SJCRH30 (cell line): ENCODE measurements around the gene HSPB9. TPM values are rescaled to one million over a fixed set of nuclear protein-coding genes. Genes with fewer than 3 reads are reported as not detected.

ENCODE experiments used
- DNase-seq, 2 experiments: peaks; one replicate each; pipeline ENCODE4 v3.0.0-alpha.2; 2015 to 2020
- H3K27ac ChIP-seq: fragments of 250-450 bp; sonication (Bioruptor Pico); 2 replicates; pipeline ENCODE4 v1.5.1; 2020; ENCODE audit warnings: mild to moderate bottlenecking, moderate library complexity
- H3K27me3 ChIP-seq: fragments of 250-450 bp; sonication (Bioruptor Pico); 2 replicates; pipeline ENCODE4 v1.5.1; 2020; ENCODE audit warnings: mild to moderate bottlenecking, moderate library complexity
- H3K36me3 ChIP-seq: fragments of 250-450 bp; sonication (Bioruptor Pico); 2 replicates; pipeline ENCODE4 v1.5.1; 2020; ENCODE audit warnings: mild to moderate bottlenecking, moderate library complexity
- H3K4me1 ChIP-seq: fragments of 250-450 bp; sonication (Bioruptor Pico); 2 replicates; pipeline ENCODE4 v1.5.1; 2020; ENCODE audit warnings: mild to moderate bottlenecking, moderate library complexity
- H3K4me3 ChIP-seq: fragments of 250-450 bp; sonication (Bioruptor Pico); 2 replicates; pipeline ENCODE4 v1.5.1; 2020; ENCODE audit warnings: mild to moderate bottlenecking, moderate library complexity
- H3K9me3 ChIP-seq: fragments of 250-450 bp; sonication (Bioruptor Pico); replicated peaks from 2 replicates; pipeline ENCODE4 v1.5.1; 2020; ENCODE audit warnings: mild to moderate bottlenecking, moderate library complexity
- total RNA-seq: library from RNA; depleted of rRNA; stranded (reverse); fragments of >200 nt; shearing (Covaris generic); gene quantifications from 2 replicates; pipeline ENCODE4 v1.2.3, GENCODE V29; 2014; rRNA removed

Gene HSPB9
- total RNA-seq, result 0.28 and 0.32 TPM in 2 replicates

- H3K4me3 ChIP-seq, result no peak within 1 kb of the TSS
- peaks cover 8% of the 10 kb centered on the region; the same call in 1 of the 2 replicates for H3K4me1 ChIP-seq
- H3K9me3 ChIP-seq, result no peaks in the 10 kb centered on the region
- DNase-seq, result no peak
- H3K36me3 ChIP-seq, result peaks cover 12% of the 10 kb centered on the region
- no peak within 1 kb of the TSS for H3K27ac ChIP-seq
- H3K27me3 ChIP-seq, result no peaks in the 10 kb centered on the region
Observed at GRCh38 chr17:42122371-42123303, at the start of gene HSPB9. Gene HSPB9 (plus strand): TSS chr17:42122804. CDS start chr17:42122851, 47 bp downstream.

- Histone ChIP-seq H3K9me3 (no peaks in the 10 kb centered on the region), H3K27me3 (peaks cover 14% of the 10 kb centered on the region), H3K4me3 (no peak overlapping the region), H3K4me1 (peaks cover 16% of the 10 kb centered on the region), H3K27ac (no peak overlapping the region), H3K36me3 (no peaks in the 10 kb centered on the region)
- no peak for DNase-seq
Observed at GRCh38 chr17:42075789-42076188, 46.8 kb upstream of the HSPB9 start.

GRCh38 chr17:42076797-42077559, 45.6 kb upstream of the HSPB9 start:
- H3K4me1 ChIP-seq, result peaks cover 16% of the 10 kb centered on the region
- H3K27ac ChIP-seq, result no peak overlapping the region
- H3K9me3 ChIP-seq, result no peaks in the 10 kb centered on the region
- no peaks in the 10 kb centered on the region for H3K36me3 ChIP-seq
- peaks cover 6% of the 10 kb centered on the region for H3K27me3 ChIP-seq
- H3K4me3 ChIP-seq, result no peak overlapping the region
- no peak for DNase-seq

- Histone ChIP-seq H3K4me1 (peaks cover 16% of the 10 kb centered on the region), H3K9me3 (no peaks in the 10 kb centered on the region), H3K27ac (no peak overlapping the region), H3K4me3 (no peak overlapping the region), H3K36me3 (no peaks in the 10 kb centered on the region), H3K27me3 (peaks cover 4% of the 10 kb centered on the region)
- peak; percentile 41 to 53 for DNase-seq
Observed at GRCh38 chr17:42077755-42078154, 44.8 kb upstream of the HSPB9 start.

GRCh38 chr17:42078396-42079043, 44.1 kb upstream of the HSPB9 start:
- no peaks in the 10 kb centered on the region for H3K9me3 ChIP-seq
- DNase-seq, result peak in 1 of 2 experiments; percentile 44
- H3K27ac ChIP-seq, result no peak overlapping the region
- H3K36me3 ChIP-seq, result no peaks in the 10 kb centered on the region
- no peak overlapping the region for H3K4me3 ChIP-seq
- no peaks in the 10 kb centered on the region for H3K27me3 ChIP-seq
- H3K4me1 ChIP-seq, result peaks cover 16% of the 10 kb centered on the region

GRCh38 chr17:42079541-42079940, 43.1 kb upstream of the HSPB9 start:
- no peak overlapping the region for H3K27ac ChIP-seq
- no peaks in the 10 kb centered on the region for H3K9me3 ChIP-seq
- DNase-seq, result no peak
- no peak overlapping the region for H3K4me3 ChIP-seq
- no peaks in the 10 kb centered on the region for H3K36me3 ChIP-seq
- no peaks in the 10 kb centered on the region for H3K27me3 ChIP-seq
- H3K4me1 ChIP-seq, result peaks cover 16% of the 10 kb centered on the region

- H3K9me3 ChIP-seq, result no peaks in the 10 kb centered on the region
- no peak for DNase-seq
- H3K4me3 ChIP-seq, result no peak overlapping the region
- no peaks in the 10 kb centered on the region for H3K36me3 ChIP-seq
- H3K27me3 ChIP-seq, result no peaks in the 10 kb centered on the region
- peaks cover 16% of the 10 kb centered on the region for H3K4me1 ChIP-seq
- no peak overlapping the region for H3K27ac ChIP-seq
Observed at GRCh38 chr17:42081516-42082129, 41.0 kb upstream of the HSPB9 start.

GRCh38 chr17:42087042-42087701, 35.4 kb upstream of the HSPB9 start:
- no peak overlapping the region for H3K4me3 ChIP-seq
- peaks cover 3% of the 10 kb centered on the region; the same call in 1 of the 2 replicates for H3K27me3 ChIP-seq
- no peaks in the 10 kb centered on the region for H3K9me3 ChIP-seq
- no peak overlapping the region for H3K27ac ChIP-seq
- no peaks in the 10 kb centered on the region; the same call in 1 of the 2 replicates for H3K4me1 ChIP-seq
- no peaks in the 10 kb centered on the region for H3K36me3 ChIP-seq
- no peak for DNase-seq

GRCh38 chr17:42087736-42088705, 34.6 kb upstream of the HSPB9 start:
- H3K27me3 ChIP-seq, result peaks cover 3% of the 10 kb centered on the region; the same call in 1 of the 2 replicates
- peak; percentile 44 to 55 for DNase-seq
- no peaks in the 10 kb centered on the region; the same call in 1 of the 2 replicates for H3K4me1 ChIP-seq
- no peaks in the 10 kb centered on the region for H3K36me3 ChIP-seq
- no peaks in the 10 kb centered on the region for H3K9me3 ChIP-seq
- no peak overlapping the region for H3K27ac ChIP-seq
- H3K4me3 ChIP-seq, result no peak overlapping the region

- H3K4me3 ChIP-seq, result no peak overlapping the region
- H3K27me3 ChIP-seq, result peaks cover 3% of the 10 kb centered on the region; the same call in 1 of the 2 replicates
- H3K4me1 ChIP-seq, result no peaks in the 10 kb centered on the region; the same call in 1 of the 2 replicates
- H3K36me3 ChIP-seq, result no peaks in the 10 kb centered on the region
- no peak for DNase-seq
- no peak overlapping the region for H3K27ac ChIP-seq
- H3K9me3 ChIP-seq, result no peaks in the 10 kb centered on the region
Observed at GRCh38 chr17:42088736-42089135, 33.9 kb upstream of the HSPB9 start.

- Histone ChIP-seq H3K4me3 (no peak overlapping the region), H3K27me3 (peaks cover 11% of the 10 kb centered on the region; the same call in 1 of the 2 replicates), H3K36me3 (no peaks in the 10 kb centered on the region), H3K9me3 (no peaks in the 10 kb centered on the region), H3K4me1 (no peaks in the 10 kb centered on the region; the same call in 1 of the 2 replicates), H3K27ac (no peak overlapping the region)
- DNase-seq, result no peak
Observed at GRCh38 chr17:42090964-42091790, 31.4 kb upstream of the HSPB9 start.

GRCh38 chr17:42092939-42093338, 29.7 kb upstream of the HSPB9 start:
- H3K27me3 ChIP-seq, result peaks cover 21% of the 10 kb centered on the region
- H3K36me3 ChIP-seq, result no peaks in the 10 kb centered on the region

More at GRCh38 chr17:42092939-42093338, 29.7 kb upstream of the HSPB9 start:
- H3K4me3 ChIP-seq, result no peak overlapping the region
- H3K9me3 ChIP-seq, result no peaks in the 10 kb centered on the region
- H3K4me1 ChIP-seq, result peaks cover 2% of the 10 kb centered on the region
- DNase-seq, result no peak
- H3K27ac ChIP-seq, result no peak overlapping the region
